ENCODE data around the gene SLC15A5. TPM values are rescaled to one million over a fixed set of nuclear protein-coding genes. Genes with fewer than 3 reads are reported as not detected.

Gene SLC15A5
- total RNA-seq, 2 experiments from 2014 or later: not detected

Other genes starting within 250 kb of the SLC15A5 start
- not detected for gene MGST1, start 70.0 kb upstream of the SLC15A5 start, total RNA-seq

All from activated CD8-positive, alpha-beta memory T cell treated with anti-CD3 and anti-CD28 coated beads for 36 hours (primary cell).